Activated CD4-positive, CD25-positive, alpha-beta regulatory T cell (primary cell): ENCODE results near the gene NHSL2.

ENCODE experiments used
- DNase-seq, 4 experiments: peaks; one replicate each; lab custom pipeline; 2025; lab: John Stamatoyannopoulos, UW

Gene NHSL2

GRCh38 chrX:72107841-72108595, 197.4 kb downstream of the NHSL2 start:
- DNase-seq = no peak

DNA sequence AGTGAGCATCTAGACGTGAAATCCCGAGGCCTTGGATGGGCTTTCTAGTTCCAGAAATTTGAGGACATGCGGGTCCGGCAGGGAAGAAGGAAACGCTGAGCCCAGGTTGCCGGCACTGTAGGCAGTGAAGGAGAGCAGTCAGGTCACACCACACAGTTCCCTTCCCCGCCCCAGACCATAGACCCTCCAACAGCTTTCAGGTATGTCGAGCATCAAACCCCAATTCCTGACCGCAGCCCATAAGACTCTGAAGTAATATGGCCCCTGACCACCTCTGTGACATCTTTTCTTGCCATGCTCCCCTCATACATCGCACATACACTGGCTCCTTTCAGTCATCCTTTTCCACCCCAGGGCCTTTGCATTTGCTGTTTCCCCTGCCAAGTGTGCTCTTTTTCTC, 198.0 kb downstream of the NHSL2 start:
- DNase-seq = no peak

GRCh38 chrX:72110051-72110875, 199.6 kb downstream of the NHSL2 start:
- DNase-seq = no peak

DNA sequence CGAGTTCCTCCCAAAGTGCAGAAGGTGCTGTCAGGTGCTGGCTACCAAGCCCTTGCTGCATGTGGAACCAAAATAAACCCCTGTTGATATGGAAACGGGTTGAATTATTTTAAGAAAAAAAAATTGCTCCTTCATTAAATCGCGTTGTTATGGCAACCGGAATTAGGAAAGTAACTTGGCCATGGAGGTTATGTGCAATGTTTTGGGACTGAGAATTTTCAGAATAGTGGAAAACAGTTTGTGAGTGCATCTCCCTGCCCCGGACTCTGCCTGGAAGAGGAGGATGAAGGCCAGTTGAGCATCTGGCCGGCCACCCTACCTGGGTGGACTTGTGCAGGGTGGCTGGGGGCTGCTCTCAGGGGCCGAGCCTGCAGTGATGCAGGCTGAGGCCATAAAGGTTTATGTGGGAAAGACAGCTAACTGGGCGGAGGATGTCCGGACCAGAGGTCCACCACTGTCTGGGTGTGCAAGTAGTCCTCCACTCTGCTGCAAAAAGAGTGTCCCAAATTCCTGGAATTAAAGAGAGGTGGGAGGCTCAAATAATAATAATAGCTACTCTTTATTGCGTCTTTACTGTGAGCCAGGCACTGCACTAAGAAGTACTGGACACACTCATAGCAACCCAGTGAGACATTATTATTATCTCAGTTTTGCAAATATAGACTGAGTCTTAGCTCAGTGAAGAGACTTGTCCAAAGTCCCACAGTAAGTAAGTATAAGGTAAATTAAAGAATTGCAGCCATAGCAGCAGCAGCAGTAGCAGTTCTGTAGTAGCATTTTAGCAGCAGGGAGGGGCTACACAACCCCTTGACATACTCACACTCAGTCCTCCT, 200.4 kb downstream of the NHSL2 start:
- DNase-seq = no peak

GRCh38 chrX:72113461-72113860, 202.8 kb downstream of the NHSL2 start:
- DNase-seq = no peak

- no peak for DNase-seq
These were observed 203.7 kb downstream of the NHSL2 start for GRCh38 chrX:72114306-72114705.

DNA sequence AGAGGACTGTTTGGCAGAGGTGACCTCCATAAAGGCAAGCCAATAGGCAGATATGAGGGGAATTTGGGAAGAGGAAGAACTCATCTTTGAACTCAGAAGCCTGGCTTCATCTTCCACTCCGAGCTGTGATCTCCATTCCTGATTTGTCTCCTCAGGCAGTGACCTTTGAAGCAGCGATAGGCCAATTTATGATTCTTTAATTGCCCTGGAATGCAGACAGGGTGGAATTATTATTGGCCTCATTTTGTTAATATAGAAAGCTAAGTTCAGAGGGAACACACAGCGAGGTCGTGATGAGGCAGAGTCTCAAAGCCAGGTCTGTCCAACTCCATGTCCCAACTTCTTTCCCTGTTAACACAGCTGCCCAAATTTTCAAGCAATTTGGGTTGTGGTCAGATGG, 204.2 kb downstream of the NHSL2 start:
- DNase-seq = no peak

- no peak for DNase-seq
These were observed 204.7 kb downstream of the NHSL2 start for GRCh38 chrX:72115380-72115779.

- DNase-seq = no peak
These were observed 207.1 kb downstream of the NHSL2 start for GRCh38 chrX:72117636-72118210.

GRCh38 chrX:72120837-72121236, 210.2 kb downstream of the NHSL2 start:
- no peak for DNase-seq

- no peak for DNase-seq
These were observed 210.7 kb downstream of the NHSL2 start for GRCh38 chrX:72121383-72121782.

- no peak for DNase-seq
These were observed 212.1 kb downstream of the NHSL2 start for GRCh38 chrX:72122621-72123337.

DNA sequence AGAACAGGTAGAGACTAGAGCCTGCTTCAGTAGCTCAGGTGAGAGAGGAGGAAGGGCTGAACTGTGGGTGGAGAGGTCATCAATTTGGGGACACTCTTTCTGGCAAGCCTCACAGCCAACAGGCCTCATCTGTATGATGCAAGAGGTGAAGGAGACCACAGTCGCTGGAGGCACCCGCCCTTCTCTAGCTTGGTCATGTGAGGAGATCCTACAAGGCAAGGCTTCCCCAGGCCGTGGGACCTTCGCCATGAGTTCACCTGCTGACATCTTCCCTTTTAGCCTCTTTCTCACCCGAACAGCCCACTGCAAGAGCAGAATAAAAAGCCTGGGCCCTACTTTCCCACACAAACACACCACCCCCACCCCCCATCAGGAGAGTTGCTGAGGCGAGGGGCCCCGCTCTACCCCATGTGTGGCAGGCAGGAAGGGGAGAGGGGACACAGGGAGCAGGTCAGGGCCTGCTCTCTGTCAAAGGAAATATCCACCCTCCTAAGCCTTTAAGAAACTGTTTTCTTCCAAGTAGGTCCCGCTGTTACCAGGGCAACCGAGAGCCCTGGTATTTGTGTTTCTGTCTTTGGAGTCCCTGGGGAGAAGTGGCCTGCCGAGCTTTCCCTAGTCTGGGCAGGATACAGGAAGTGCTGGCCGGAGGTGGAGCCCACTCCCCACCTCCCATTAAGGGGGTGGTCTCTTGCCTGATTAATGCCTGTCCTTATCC, 213.0 kb downstream of the NHSL2 start:
- no peak for DNase-seq

- DNase-seq = no peak
These were observed 214.0 kb downstream of the NHSL2 start for GRCh38 chrX:72124540-72125201.

DNA sequence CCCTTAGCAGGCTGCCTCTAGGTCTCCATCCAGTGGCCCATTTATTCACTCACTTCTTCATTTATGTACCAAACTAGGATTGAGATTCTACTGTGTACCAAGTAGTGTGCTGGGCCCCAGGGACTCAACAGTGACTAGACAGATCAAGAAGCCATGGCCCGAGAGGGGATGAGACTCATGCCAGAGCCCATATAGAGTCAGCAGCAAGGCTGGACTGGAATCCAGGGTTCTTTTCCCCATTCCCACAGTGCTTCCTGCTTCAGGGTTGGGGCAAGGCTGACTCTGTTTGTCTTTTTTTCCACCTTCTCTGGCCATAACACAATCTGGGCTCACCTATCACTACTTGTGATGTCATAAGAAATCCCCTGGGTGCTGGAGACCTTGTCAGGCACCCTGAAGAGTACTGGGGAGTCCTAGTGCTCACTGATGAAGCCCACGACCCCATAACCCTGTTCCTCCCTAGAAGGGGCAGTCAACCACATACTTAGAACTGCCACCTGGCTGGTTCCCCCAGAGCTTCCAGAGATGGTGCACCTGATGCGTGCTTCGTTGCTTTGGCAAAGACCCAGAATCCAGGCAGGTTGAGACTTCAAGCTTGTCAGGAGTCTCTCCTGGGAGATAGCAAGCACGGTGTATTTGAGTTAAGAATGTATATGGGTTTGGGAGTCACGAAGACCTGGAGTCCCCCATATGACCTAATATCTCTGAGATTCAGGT, 214.8 kb downstream of the NHSL2 start:
- DNase-seq = no peak

DNA sequence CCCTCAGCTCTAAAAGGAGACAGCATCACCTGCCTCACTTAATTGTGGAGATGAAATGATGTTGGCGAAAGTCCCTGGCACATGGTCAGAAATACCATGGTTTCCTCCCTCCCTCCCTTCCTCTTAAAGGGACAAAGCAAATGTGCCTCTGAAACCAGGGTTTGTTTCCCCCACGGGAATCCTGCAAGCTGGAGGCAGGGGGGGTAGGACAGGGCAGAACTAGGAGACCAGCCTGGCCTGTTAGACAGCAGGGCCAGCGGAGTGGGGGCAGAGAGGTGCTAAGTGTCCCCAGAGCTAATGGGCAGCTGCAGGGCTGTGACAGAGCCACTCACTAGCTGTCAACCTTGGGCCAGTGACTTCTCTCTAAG, 215.4 kb downstream of the NHSL2 start:
- DNase-seq = no peak

- DNase-seq = peak; percentile 45 to 73 (median 56)
These were observed 216.0 kb downstream of the NHSL2 start for GRCh38 chrX:72126539-72127140.

GRCh38 chrX:72127332-72127731, 216.7 kb downstream of the NHSL2 start:
- DNase-seq = no peak

GRCh38 chrX:72128183-72128834, 217.7 kb downstream of the NHSL2 start:
- DNase-seq = no peak
